ENCODE data around the gene CAPNS1.

DNA sequence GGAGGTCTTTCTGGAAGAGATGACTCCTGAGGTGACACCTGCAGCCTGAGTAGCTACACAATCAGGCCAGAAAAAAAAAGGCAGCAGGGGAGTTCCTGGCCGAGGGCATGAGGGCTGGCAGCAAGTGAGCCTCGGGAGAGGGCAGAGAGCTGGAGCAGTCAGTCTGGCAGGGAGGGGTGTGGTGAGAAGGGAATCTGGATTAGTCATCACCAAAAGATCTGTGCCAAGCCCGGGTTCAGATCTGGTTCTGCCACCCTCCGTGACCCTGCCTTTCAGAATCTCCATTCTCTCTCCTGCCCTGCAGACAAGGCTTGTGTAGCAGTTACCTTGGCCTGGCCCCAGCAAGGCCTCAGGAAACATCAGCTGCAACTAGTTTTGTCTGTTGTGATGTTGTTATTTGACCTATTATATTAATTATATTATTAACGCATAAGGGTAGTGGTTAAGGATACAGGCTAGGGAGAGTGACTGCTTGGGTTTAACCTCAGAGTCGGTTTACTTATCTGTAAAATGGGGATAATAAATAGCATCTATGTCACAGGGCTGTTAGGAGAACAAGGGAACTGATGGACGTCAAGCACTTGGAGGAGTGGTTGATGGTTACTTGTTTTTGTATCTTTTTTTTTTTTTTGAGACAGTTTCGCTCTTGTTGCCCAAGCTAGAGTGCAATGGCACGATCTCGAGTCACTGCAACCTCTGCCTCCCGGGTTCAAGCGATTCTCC lies 2.7 kb upstream of the CAPNS1 start:
- TF ChIP-seq CTCF (IDR thresholded peaks at IDR 0.05; ENCODE audit: low read depth, low read length, poor library complexity, severe bottlenecking) (no peak), EZH2phosphoT487 (IDR thresholded peaks at IDR 0.05; ENCODE audit: borderline replicate concordance, low read length) (no peak)

Measured in DOHH2 (cell line).